Mucosa of stomach (tissue), 1 donor: Measurements from ENCODE around the gene GLRX2.

Experiments
- H3K27me3 ChIP-seq: one replicate; pipeline ENCODE4 v1.7.0; 2013; ENCODE audit warnings: mild to moderate bottlenecking, low read length; ENCODE audit not compliant: control insufficient read depth, insufficient read depth
- H3K36me3 ChIP-seq: one replicate; pipeline ENCODE4 v1.7.0; 2013; ENCODE audit warnings: low read length; ENCODE audit not compliant: control insufficient read depth, insufficient read depth
- H3K4me1 ChIP-seq: one replicate; pipeline ENCODE4 v1.7.0; 2013; ENCODE audit warnings: mild to moderate bottlenecking, low read length; ENCODE audit not compliant: control insufficient read depth, insufficient read depth
- H3K4me3 ChIP-seq: one replicate; pipeline ENCODE4 v1.7.0; 2013; ENCODE audit warnings: low read length
- H3K9ac ChIP-seq: one replicate; pipeline ENCODE4 v1.7.0; 2013; ENCODE audit warnings: mild to moderate bottlenecking, low read length, moderate library complexity
- H3K9me3 ChIP-seq: one replicate; pipeline ENCODE4 v1.7.0; 2013; ENCODE audit warnings: mild to moderate bottlenecking, low read length, moderate library complexity; ENCODE audit not compliant: control insufficient read depth
- donor health status: Pancreatic carcinoma.

The GLRX2 gene

GRCh38 chr1:193104907-193105820 lies at the start of gene GLRX2:
GLRX2 (minus strand) TSS chr1:193105414; CDS start chr1:193105382, 32 bp downstream.
- Histone ChIP-seq H3K36me3 (no peaks in the 10 kb centered on the region), H3K4me1 (peaks cover 8% of the 10 kb centered on the region), H3K9ac (peak within 1 kb of the TSS; percentile 81), H3K27me3 (no peaks in the 10 kb centered on the region), H3K9me3 (no peaks in the 10 kb centered on the region), H3K4me3 (peak within 1 kb of the TSS; percentile 76)

GRCh38 chr1:193144999-193145398 lies 39.8 kb upstream of the GLRX2 start:
- Histone ChIP-seq H3K4me1 (no peaks in the 10 kb centered on the region), H3K9me3 (no peaks in the 10 kb centered on the region), H3K36me3 (no peaks in the 10 kb centered on the region), H3K27me3 (no peaks in the 10 kb centered on the region), H3K4me3 (no peak overlapping the region), H3K9ac (no peak overlapping the region)

- Histone ChIP-seq H3K9me3 (no peaks in the 10 kb centered on the region), H3K4me1 (no peaks in the 10 kb centered on the region), H3K36me3 (no peaks in the 10 kb centered on the region), H3K4me3 (no peak overlapping the region), H3K9ac (no peak overlapping the region), H3K27me3 (no peaks in the 10 kb centered on the region)
Observed at GRCh38 chr1:193144361-193144938, 39.2 kb upstream of the GLRX2 start.

- H3K27me3 ChIP-seq = no peaks in the 10 kb centered on the region
- H3K4me1 ChIP-seq = no peaks in the 10 kb centered on the region
- H3K4me3 ChIP-seq = no peak overlapping the region
- no peak overlapping the region for H3K9ac ChIP-seq
- no peaks in the 10 kb centered on the region for H3K36me3 ChIP-seq
- H3K9me3 ChIP-seq = no peaks in the 10 kb centered on the region
Observed at GRCh38 chr1:193143285-193143684, 38.1 kb upstream of the GLRX2 start.

- no peaks in the 10 kb centered on the region for H3K9me3 ChIP-seq
- H3K4me3 ChIP-seq = no peak overlapping the region
- no peaks in the 10 kb centered on the region for H3K36me3 ChIP-seq
- H3K4me1 ChIP-seq = no peaks in the 10 kb centered on the region
- no peak overlapping the region for H3K9ac ChIP-seq
- H3K27me3 ChIP-seq = no peaks in the 10 kb centered on the region
Observed at GRCh38 chr1:193142409-193142808, 37.2 kb upstream of the GLRX2 start.

- Histone ChIP-seq H3K36me3 (no peaks in the 10 kb centered on the region), H3K27me3 (no peaks in the 10 kb centered on the region), H3K9me3 (no peaks in the 10 kb centered on the region), H3K9ac (no peak overlapping the region), H3K4me3 (no peak overlapping the region), H3K4me1 (no peaks in the 10 kb centered on the region)
Observed at GRCh38 chr1:193141804-193142203, 36.6 kb upstream of the GLRX2 start.

GRCh38 chr1:193140254-193140653 lies 35.0 kb upstream of the GLRX2 start:
- no peak overlapping the region for H3K9ac ChIP-seq
- no peaks in the 10 kb centered on the region for H3K27me3 ChIP-seq
- no peaks in the 10 kb centered on the region for H3K4me1 ChIP-seq
- no peaks in the 10 kb centered on the region for H3K9me3 ChIP-seq
- H3K4me3 ChIP-seq = no peak overlapping the region
- H3K36me3 ChIP-seq = no peaks in the 10 kb centered on the region

GRCh38 chr1:193131266-193131860 lies 26.1 kb upstream of the GLRX2 start:
- H3K36me3 ChIP-seq = peaks cover 7% of the 10 kb centered on the region
- no peak overlapping the region for H3K9ac ChIP-seq
- no peak overlapping the region for H3K4me3 ChIP-seq
- no peaks in the 10 kb centered on the region for H3K9me3 ChIP-seq
- no peaks in the 10 kb centered on the region for H3K27me3 ChIP-seq
- no peaks in the 10 kb centered on the region for H3K4me1 ChIP-seq

GRCh38 chr1:193125369-193125768 lies 20.2 kb upstream of the GLRX2 start:
- H3K9me3 ChIP-seq = no peaks in the 10 kb centered on the region
- peaks cover 10% of the 10 kb centered on the region for H3K4me1 ChIP-seq
- H3K36me3 ChIP-seq = peaks cover 3% of the 10 kb centered on the region
- no peak overlapping the region for H3K9ac ChIP-seq
- H3K27me3 ChIP-seq = no peaks in the 10 kb centered on the region
- H3K4me3 ChIP-seq = no peak overlapping the region

- H3K27me3 ChIP-seq = no peaks in the 10 kb centered on the region
- H3K9ac ChIP-seq = no peak overlapping the region
- H3K4me3 ChIP-seq = no peak overlapping the region
- no peaks in the 10 kb centered on the region for H3K9me3 ChIP-seq
- no peaks in the 10 kb centered on the region for H3K36me3 ChIP-seq
- H3K4me1 ChIP-seq = peaks cover 10% of the 10 kb centered on the region
Observed at GRCh38 chr1:193123751-193124150, 18.5 kb upstream of the GLRX2 start.

- Histone ChIP-seq H3K4me1 (peaks cover 10% of the 10 kb centered on the region), H3K27me3 (no peaks in the 10 kb centered on the region), H3K4me3 (peak within 1 kb of the TSS; percentile 95), H3K9me3 (no peaks in the 10 kb centered on the region), H3K36me3 (no peaks in the 10 kb centered on the region), H3K9ac (peak within 1 kb of the TSS; percentile 97)
Observed at GRCh38 chr1:193121616-193122593, 16.7 kb upstream of the GLRX2 start, which contains the start of gene CDC73. CDC73 (plus strand) TSS chr1:193122031; CDS start chr1:193122201, 170 bp downstream.
